Stimulated activated naive B cell treated with anti-CD40 and anti-IgM and Interleukin-4, amounts not matched to agents 10 μg/mL and 1 μg/mL and 100 μg/mL, for 72 hours (primary cell): ENCODE results near the gene SLC16A6.
"Not testable (repeated sequence)": the region's sequence is repeated elsewhere in the genome, so short reads cannot be mapped to it uniquely, and the experiment has no call there.

ENCODE experiments used
- ATAC-seq, 2 donors: fragments of 150-1000 bp; cut with Tn5 transposase; replicated peaks; 2 replicates each; pipeline ENCODE4 v1.10.0; 2021; ENCODE audit warnings: moderate library complexity in 1 of 2
- DNase-seq: peaks from one replicate; pipeline ENCODE4 v3.0.0; 2021
- H3K27ac Mint-ChIP-seq: one replicate; pipeline ENCODE4 v1.8.0; 2022; ENCODE audit warnings: mild to moderate bottlenecking, mixed read lengths
- H3K27me3 Mint-ChIP-seq, 2 donors: one replicate each; pipeline ENCODE4 v1.8.0; 2022; ENCODE audit warnings: mixed read lengths in 2 of 2
- H3K36me3 Mint-ChIP-seq, 2 donors: one replicate each; pipeline ENCODE4 v1.8.0; 2022; ENCODE audit warnings: mixed read lengths in 2 of 2, mild to moderate bottlenecking in 1 of 2
- H3K4me1 Mint-ChIP-seq, 2 donors: one replicate each; pipeline ENCODE4 v1.8.0; 2022; ENCODE audit warnings: mixed read lengths in 2 of 2, mild to moderate bottlenecking in 1 of 2
- H3K4me3 Mint-ChIP-seq, 2 donors: one replicate each; pipeline ENCODE4 v1.8.0; 2022; ENCODE audit warnings: mild to moderate bottlenecking in 2 of 2, mixed read lengths in 2 of 2, moderate library complexity in 1 of 2
- H3K9me3 Mint-ChIP-seq, 2 donors: one replicate each; pipeline ENCODE4 v1.8.0; 2022; ENCODE audit warnings: mixed read lengths in 2 of 2, mild to moderate bottlenecking in 1 of 2

SLC16A6 gene

GRCh38 chr17:68258890-68259647 lies 31.9 kb downstream of the SLC16A6 start:
- H3K27ac Mint-ChIP-seq, result peak overlapping the region; percentile 93
- not testable (repeated sequence) for H3K27me3 Mint-ChIP-seq, H3K9me3 Mint-ChIP-seq
- peak overlapping the region; percentile 58 to 61 for H3K4me3 Mint-ChIP-seq
- ATAC-seq (peak; percentile 90 to 94), DNase-seq (peak; percentile 81)
- peaks cover 45 to 82% of the 10 kb centered on the region in 2 donors for H3K4me1 Mint-ChIP-seq
- H3K36me3 Mint-ChIP-seq, result peaks cover 14 to 32% of the 10 kb centered on the region in 2 donors

- ATAC-seq (no peak), DNase-seq (no peak)
- H3K9me3 Mint-ChIP-seq, result no peaks in the 10 kb centered on the region
- no peaks in the 10 kb centered on the region for H3K27me3 Mint-ChIP-seq
- H3K36me3 Mint-ChIP-seq, result peaks cover 18 to 43% of the 10 kb centered on the region in 2 donors
- peak overlapping the region; percentile 62 for H3K27ac Mint-ChIP-seq
- peaks cover 49 to 88% of the 10 kb centered on the region in 2 donors for H3K4me1 Mint-ChIP-seq
- H3K4me3 Mint-ChIP-seq, result no peak overlapping the region
Observed at GRCh38 chr17:68257934-68258333, 33.0 kb downstream of the SLC16A6 start.

- Mint-ChIP-seq H3K36me3 (peaks cover 19 to 50% of the 10 kb centered on the region in 2 donors), H3K27ac (peak overlapping the region; percentile 14), H3K4me1 (peaks cover 45 to 86% of the 10 kb centered on the region in 2 donors)
- DNase-seq, H3K27me3 Mint-ChIP-seq, H3K4me3 Mint-ChIP-seq, H3K9me3 Mint-ChIP-seq, ATAC-seq: not testable (repeated sequence)
Observed at GRCh38 chr17:68256701-68257100, 34.2 kb downstream of the SLC16A6 start.

GRCh38 chr17:68255731-68256538 lies 35.0 kb downstream of the SLC16A6 start:
- Mint-ChIP-seq H3K4me1 (peaks cover 41 to 79% of the 10 kb centered on the region in 2 donors), H3K4me3 (peak overlapping the region; percentile 3 to 14), H3K36me3 (peaks cover 19 to 50% of the 10 kb centered on the region in 2 donors), H3K27ac (peak overlapping the region; percentile 52), H3K9me3 (no peaks in the 10 kb centered on the region), H3K27me3 (no peaks in the 10 kb centered on the region)
- no peak for DNase-seq
- ATAC-seq, result peak; percentile 59 to 69

GRCh38 chr17:68255151-68255550 lies 35.8 kb downstream of the SLC16A6 start:
- Mint-ChIP-seq H3K27me3 (no peaks in the 10 kb centered on the region), H3K27ac (peak overlapping the region; percentile 52), H3K36me3 (peaks cover 18 to 50% of the 10 kb centered on the region in 2 donors), H3K4me1 (peaks cover 39 to 76% of the 10 kb centered on the region in 2 donors), H3K4me3 (peak overlapping the region; percentile 2 to 3), H3K9me3 (no peaks in the 10 kb centered on the region)
- ATAC-seq, result no peak
- DNase-seq, result no peak

- not testable (repeated sequence) for ATAC-seq, DNase-seq, H3K27me3 Mint-ChIP-seq, H3K9me3 Mint-ChIP-seq
- peak overlapping the region; percentile 90 for H3K27ac Mint-ChIP-seq
- H3K36me3 Mint-ChIP-seq, result peaks cover 18 to 50% of the 10 kb centered on the region in 2 donors
- H3K4me3 Mint-ChIP-seq, result peak overlapping the region in 1 of 2 donors; percentile 39
- H3K4me1 Mint-ChIP-seq, result peaks cover 41 to 83% of the 10 kb centered on the region in 2 donors
Observed at GRCh38 chr17:68253426-68253825, 37.5 kb downstream of the SLC16A6 start.

GRCh38 chr17:68249354-68249765 lies 41.6 kb downstream of the SLC16A6 start:
- Mint-ChIP-seq H3K4me1 (peaks cover 34 to 78% of the 10 kb centered on the region in 2 donors), H3K27me3 (no peaks in the 10 kb centered on the region), H3K36me3 (peaks cover 18 to 41% of the 10 kb centered on the region in 2 donors), H3K9me3 (peaks cover 3% of the 10 kb centered on the region in 2 donors), H3K27ac (peak overlapping the region; percentile 98), H3K4me3 (peak overlapping the region; percentile 93 to 94)
- DNase-seq (no peak), ATAC-seq (no peak)

GRCh38 chr17:68248891-68249290 lies 42.0 kb downstream of the SLC16A6 start:
- ATAC-seq, result peak in 1 of 2 donors; percentile 10
- H3K4me3 Mint-ChIP-seq, result peak overlapping the region; percentile 93 to 94
- H3K27me3 Mint-ChIP-seq, result no peaks in the 10 kb centered on the region

GRCh38 chr17:68248199-68248825 lies 42.6 kb downstream of the SLC16A6 start:
- DNase-seq, result no peak
- peaks cover 3% of the 10 kb centered on the region in 2 donors for H3K9me3 Mint-ChIP-seq
- peaks cover 16 to 34% of the 10 kb centered on the region in 2 donors for H3K36me3 Mint-ChIP-seq
- H3K4me3 Mint-ChIP-seq, result peak overlapping the region; percentile 93 to 94
- ATAC-seq, result peak; percentile 41 to 49
- H3K4me1 Mint-ChIP-seq, result peaks cover 32 to 76% of the 10 kb centered on the region in 2 donors
- H3K27me3 Mint-ChIP-seq, result no peaks in the 10 kb centered on the region
- H3K27ac Mint-ChIP-seq, result peak overlapping the region; percentile 98

More at GRCh38 chr17:68248891-68249290, 42.0 kb downstream of the SLC16A6 start:
- Mint-ChIP-seq H3K9me3 (peaks cover 3% of the 10 kb centered on the region in 2 donors), H3K27ac (peak overlapping the region; percentile 98), H3K4me1 (peaks cover 30 to 76% of the 10 kb centered on the region in 2 donors), H3K36me3 (peaks cover 16 to 37% of the 10 kb centered on the region in 2 donors)
- no peak for DNase-seq

- Mint-ChIP-seq H3K27me3 (no peaks in the 10 kb centered on the region), H3K36me3 (peaks cover 11 to 29% of the 10 kb centered on the region in 2 donors), H3K9me3 (peaks cover 3% of the 10 kb centered on the region in 2 donors), H3K27ac (peak within 1 kb of the TSS; percentile 98), H3K4me3 (peak within 1 kb of the TSS; percentile 93 to 94), H3K4me1 (peaks cover 28 to 70% of the 10 kb centered on the region in 2 donors)
- DNase-seq, result peak; percentile 97
- ATAC-seq, result peak; percentile 83 to 89
Observed at GRCh38 chr17:68247445-68248198, 43.3 kb downstream of the SLC16A6 start, which contains the start of gene AMZ2. TSS of gene AMZ2 (plus strand) at chr17:68248043. CDS start at chr17:68250188, 2,145 bp downstream.

GRCh38 chr17:68246271-68247028 lies 44.5 kb downstream of the SLC16A6 start:
- DNase-seq, result no peak
- H3K9me3 Mint-ChIP-seq, result peaks cover 3% of the 10 kb centered on the region in 2 donors
- peaks cover 29 to 64% of the 10 kb centered on the region in 2 donors for H3K4me1 Mint-ChIP-seq
- peak overlapping the region; percentile 93 to 94 for H3K4me3 Mint-ChIP-seq
- peak overlapping the region; percentile 98 for H3K27ac Mint-ChIP-seq
- H3K36me3 Mint-ChIP-seq, result peaks cover 11 to 28% of the 10 kb centered on the region in 2 donors
- ATAC-seq, result no peak
- no peaks in the 10 kb centered on the region for H3K27me3 Mint-ChIP-seq

GRCh38 chr17:68239632-68240366 lies 51.1 kb downstream of the SLC16A6 start:
- H3K36me3 Mint-ChIP-seq, result peaks cover 16 to 31% of the 10 kb centered on the region in 2 donors

More at GRCh38 chr17:68239632-68240366, 51.1 kb downstream of the SLC16A6 start:
- Mint-ChIP-seq H3K4me3 (peak overlapping the region; percentile 78 to 83), H3K4me1 (peaks cover 42 to 67% of the 10 kb centered on the region in 2 donors), H3K27me3 (no peaks in the 10 kb centered on the region), H3K9me3 (no peaks in the 10 kb centered on the region), H3K27ac (peak overlapping the region; percentile 99)
- DNase-seq (no peak), ATAC-seq (no peak)
